Small intestine (tissue), 7 donors: ENCODE results near the gene ANKFN1. TPM values are rescaled to one million over a fixed set of nuclear protein-coding genes. Genes with fewer than 3 reads are reported as not detected.

Source experiments
- DNase-seq, 2 donors: peaks; one replicate each; pipeline versions ENCODE4 v3.0.0 to v3.0.0-alpha.2; 2013
- FAIRE-seq: peaks from 2 replicates; lab custom pipeline; 2012; peaks lifted over from hg19 to GRCh38; lab: Jason Lieb, UNC
- H3K27ac ChIP-seq, 3 donors: one replicate each; pipeline ENCODE4 v1.5.1; 2013; ENCODE audit warnings: low read length in 2 of 3, mild to moderate bottlenecking in 2 of 3, control low read depth in 1 of 3, inconsistent platforms in 1 of 3, low read depth in 1 of 3, moderate library complexity in 1 of 3
- H3K27me3 ChIP-seq, 3 donors: one replicate each; pipeline ENCODE4 v1.6.1; 2013; ENCODE audit warnings: low read length in 3 of 3, inconsistent platforms in 1 of 3; ENCODE audit not compliant: control insufficient read depth in 3 of 3, insufficient read depth in 3 of 3
- H3K36me3 ChIP-seq, 3 donors: one replicate each; pipeline ENCODE4 v1.6.1; 2013; ENCODE audit warnings: low read length in 3 of 3, inconsistent platforms in 1 of 3, low read depth in 1 of 3, mild to moderate bottlenecking in 1 of 3, moderate library complexity in 1 of 3; ENCODE audit not compliant: control insufficient read depth in 3 of 3, insufficient read depth in 2 of 3
- H3K4me1 ChIP-seq, 3 donors: one replicate each; pipeline ENCODE4 v1.6.1; 2013; ENCODE audit warnings: low read length in 2 of 3, inconsistent platforms in 1 of 3, low read depth in 1 of 3, mild to moderate bottlenecking in 1 of 3, moderate library complexity in 1 of 3; ENCODE audit not compliant: control insufficient read depth in 3 of 3, insufficient read depth in 2 of 3
- H3K4me3 ChIP-seq, 3 donors: one replicate each; pipeline ENCODE4 v1.5.1; 2013; ENCODE audit warnings: low read length in 3 of 3, control low read depth in 1 of 3, inconsistent platforms in 1 of 3, low read depth in 1 of 3, mild to moderate bottlenecking in 1 of 3, moderate library complexity in 1 of 3
- H3K9me3 ChIP-seq, 2 donors: one replicate each; pipeline ENCODE4 v1.6.1; 2013; ENCODE audit warnings: low read depth in 1 of 2, low read length in 1 of 2; ENCODE audit not compliant: control insufficient read depth in 2 of 2, insufficient read depth in 1 of 2
- WGBS, 3 donors: extraction: QIAGEN DNeasy Blood & Tissue Kit; methylation state at CpG; one replicate each; pipeline ENCODE4 v1.1.7; 2013; 5-methylcytosine and 5-hydroxymethylcytosine counted together
- polyA plus RNA-seq, 4 donors: library from polyadenylated mRNA; stranded (reverse) in 3 of 4; unstranded in 1 of 4; fragments of 200-250 nt in 3 of 4; fragments of 120-200 nt in 1 of 4; gene quantifications; one replicate each; pipeline versions ENCODE4 v1.2.1 to v1.2.3, GENCODE V29; 2013
- donor health status: healthy with polysubstance abuse.
- donor health status: control.
- donor health status: control.
- donor health status: Bipolar disorder and iron deficiency.
- donor health status: healthy.

Gene ANKFN1
- polyA plus RNA-seq, 4 donors, result 0.07 to 0.38 TPM; not detected in 2

GRCh38 chr17:56314026-56314425 lies 160.8 kb downstream of the ANKFN1 start:
- Histone ChIP-seq H3K36me3 (no peaks in the 10 kb centered on the region), H3K27ac (no peak overlapping the region), H3K4me3 (no peak overlapping the region), H3K27me3 (no peaks in the 10 kb centered on the region), H3K9me3 (no peaks in the 10 kb centered on the region), H3K4me1 (no peaks in the 10 kb centered on the region)
- 49 to 69% (median 56%) methylated on average over 3 of the region's 3 CpGs for whole genome bisulfite sequencing, 3 donors
- no peak for FAIRE-seq
- no peak for DNase-seq

DNA sequence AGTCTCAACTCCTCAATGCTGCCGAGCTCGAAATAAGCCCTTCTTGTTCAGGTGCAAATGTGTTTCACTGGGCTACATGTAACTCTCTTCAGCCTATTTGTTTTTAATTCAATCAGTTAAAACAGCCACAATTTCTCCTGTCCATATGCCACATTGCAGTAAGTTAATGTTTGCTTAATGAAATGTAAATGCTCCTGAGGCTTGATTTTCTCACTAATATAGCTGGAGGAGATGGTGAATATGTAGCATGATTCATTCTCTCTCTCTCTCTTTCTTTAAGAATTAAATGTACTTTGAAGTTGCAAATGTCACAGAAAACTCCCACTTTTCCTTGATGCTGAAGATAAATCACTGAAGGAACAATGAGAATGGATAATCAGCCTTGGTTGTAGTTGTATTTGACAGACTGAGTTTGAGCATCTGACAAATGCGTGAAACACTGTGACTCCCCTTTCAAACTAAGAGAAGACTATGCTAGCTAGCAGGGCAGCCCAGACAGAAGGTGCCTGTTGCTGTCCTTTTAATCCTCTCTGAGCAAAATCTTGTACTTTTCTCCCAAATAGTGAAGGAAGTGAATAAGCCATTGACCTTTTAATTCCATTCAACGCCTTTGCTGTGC lies 161.8 kb downstream of the ANKFN1 start:
- DNase-seq (no peak), FAIRE-seq (no peak)
- 64 to 90% (median 66%) methylated on average over 4 of the region's 4 CpGs for whole genome bisulfite sequencing, 3 donors
- no peaks in the 10 kb centered on the region for H3K36me3 ChIP-seq
- H3K27ac ChIP-seq, result no peak overlapping the region
- H3K4me1 ChIP-seq, result no peaks in the 10 kb centered on the region
- no peak overlapping the region for H3K4me3 ChIP-seq
- H3K27me3 ChIP-seq, result no peaks in the 10 kb centered on the region
- H3K9me3 ChIP-seq, result no peaks in the 10 kb centered on the region

GRCh38 chr17:56316604-56317003 lies 163.3 kb downstream of the ANKFN1 start:
- Histone ChIP-seq H3K4me3 (no peak overlapping the region), H3K27me3 (peaks cover 0 to 5% (median 0%) of the 10 kb centered on the region in 3 donors), H3K27ac (no peak overlapping the region), H3K4me1 (no peaks in the 10 kb centered on the region), H3K9me3 (no peaks in the 10 kb centered on the region), H3K36me3 (no peaks in the 10 kb centered on the region)
- no peak for DNase-seq
- 49 to 70% (median 68%) methylated on average over 1 of the region's 1 CpG for whole genome bisulfite sequencing, 3 donors
- no peak for FAIRE-seq

GRCh38 chr17:56317351-56318208 lies 164.3 kb downstream of the ANKFN1 start:
- no peaks in the 10 kb centered on the region for H3K9me3 ChIP-seq
- no peaks in the 10 kb centered on the region for H3K36me3 ChIP-seq
- no peak overlapping the region for H3K27ac ChIP-seq
- DNase-seq, result no peak
- peaks cover 0 to 9% (median 0%) of the 10 kb centered on the region in 3 donors for H3K27me3 ChIP-seq
- no peak for FAIRE-seq
- 72 to 78% (median 73%) methylated on average over 4 of the region's 4 CpGs for WGBS, 3 donors
- no peaks in the 10 kb centered on the region for H3K4me1 ChIP-seq
- H3K4me3 ChIP-seq, result no peak overlapping the region

DNA sequence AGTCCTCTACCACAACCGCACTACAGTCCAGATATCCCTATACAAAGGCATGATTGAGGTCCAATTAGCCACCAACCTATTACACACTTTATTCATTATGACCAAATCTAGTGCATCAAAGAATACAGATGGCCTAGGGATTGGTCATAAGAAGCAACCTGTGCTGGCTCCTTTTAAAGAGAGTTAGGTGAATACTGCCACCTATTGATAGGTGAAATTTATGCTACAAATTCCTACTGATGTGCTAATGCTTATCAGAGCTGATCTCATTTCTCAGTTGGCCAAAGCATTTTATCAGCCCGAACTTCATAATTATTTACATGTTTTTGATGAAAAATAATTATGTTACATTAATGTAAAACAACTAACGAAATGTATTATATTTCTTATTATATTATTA lies 166.3 kb downstream of the ANKFN1 start:
- no peak overlapping the region for H3K27ac ChIP-seq
- H3K4me1 ChIP-seq, result no peaks in the 10 kb centered on the region
- H3K27me3 ChIP-seq, result peaks cover 0 to 9% (median 0%) of the 10 kb centered on the region in 3 donors
- peak; percentile 54 to 61 for DNase-seq
- FAIRE-seq, result no peak
- 28 to 42% (median 30%) methylated on average over 3 of the region's 3 CpGs for WGBS, 3 donors
- H3K4me3 ChIP-seq, result no peak overlapping the region
- no peaks in the 10 kb centered on the region for H3K9me3 ChIP-seq
- H3K36me3 ChIP-seq, result no peaks in the 10 kb centered on the region

DNA sequence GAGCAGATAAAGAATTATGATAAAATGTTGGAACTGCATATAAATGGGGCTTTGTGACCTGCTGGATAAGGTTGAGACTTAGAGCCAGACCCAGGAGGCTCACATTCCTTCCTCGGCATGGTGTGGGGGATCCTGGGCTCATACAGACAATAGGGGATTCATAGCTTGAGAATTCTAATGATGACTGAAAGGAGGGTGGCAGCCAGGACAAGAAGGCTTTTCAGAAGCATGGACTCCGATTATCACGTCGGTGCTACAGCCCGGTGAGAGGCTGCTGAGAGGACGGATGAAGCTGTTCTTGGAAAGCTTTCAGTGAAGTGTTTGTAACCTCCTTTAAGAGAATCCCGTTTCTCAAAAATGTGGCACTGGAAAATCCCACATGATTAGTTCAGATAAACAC lies 167.2 kb downstream of the ANKFN1 start:
- WGBS, 3 donors, result 18 to 33% (median 30%) methylated on average over 7 of the region's 7 CpGs
- FAIRE-seq, result no peak

DNA sequence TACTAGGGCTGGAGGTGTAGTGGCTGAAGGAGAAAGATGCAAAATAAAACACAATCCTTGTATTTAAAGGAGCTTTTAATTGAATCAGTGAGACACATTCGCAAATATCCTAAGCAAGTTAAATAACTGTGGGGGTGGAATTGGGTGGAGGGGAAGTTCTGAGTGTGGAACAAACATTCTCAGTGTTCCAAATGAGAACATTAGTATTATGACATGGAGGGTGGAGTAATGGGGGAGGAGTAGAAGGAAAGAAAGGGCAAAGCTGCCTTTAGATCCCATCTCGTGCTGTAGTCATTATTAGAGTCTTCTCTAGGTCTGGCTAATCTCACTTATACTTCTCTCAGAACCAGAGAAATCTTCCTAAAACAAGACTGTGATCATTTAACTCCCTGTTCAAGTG lies 169.7 kb downstream of the ANKFN1 start:
- Histone ChIP-seq H3K27ac (no peak overlapping the region), H3K9me3 (no peaks in the 10 kb centered on the region), H3K4me1 (no peaks in the 10 kb centered on the region), H3K4me3 (no peak overlapping the region), H3K36me3 (no peaks in the 10 kb centered on the region), H3K27me3 (peaks cover 0 to 13% (median 0%) of the 10 kb centered on the region in 3 donors)
- DNase-seq (no peak), FAIRE-seq (no peak)
- WGBS, 3 donors, result 50 to 53% (median 52%) methylated on average over 2 of the region's 2 CpGs

More for the DNA sequence above, 167.2 kb downstream of the ANKFN1 start:
- no peak overlapping the region for H3K4me3 ChIP-seq
- H3K27me3 ChIP-seq, result peaks cover 0 to 9% (median 0%) of the 10 kb centered on the region in 3 donors
- DNase-seq, result no peak
- no peaks in the 10 kb centered on the region for H3K36me3 ChIP-seq
- H3K27ac ChIP-seq, result no peak overlapping the region
- H3K9me3 ChIP-seq, result no peaks in the 10 kb centered on the region
- no peaks in the 10 kb centered on the region for H3K4me1 ChIP-seq

GRCh38 chr17:56324676-56325075 lies 171.4 kb downstream of the ANKFN1 start:
- no peaks in the 10 kb centered on the region for H3K36me3 ChIP-seq
- no peak overlapping the region for H3K4me3 ChIP-seq
- no peaks in the 10 kb centered on the region for H3K9me3 ChIP-seq
- no peaks in the 10 kb centered on the region for H3K4me1 ChIP-seq
- 25 to 57% (median 54%) methylated on average over 3 of the region's 3 CpGs for WGBS, 3 donors
- no peak overlapping the region for H3K27ac ChIP-seq
- DNase-seq (no peak), FAIRE-seq (no peak)
- H3K27me3 ChIP-seq, result peaks cover 0 to 13% (median 0%) of the 10 kb centered on the region in 3 donors
